RWPE2 (cell line): ENCODE data around the gene VPS13C.

Experiments used
- ATAC-seq: fragments of 200-7000 bp; cut with Tn5 transposase; 3 replicates; pipeline ENCODE4 v1.9.1; 2021; ENCODE audit warnings: low read depth
- DNase-seq: peaks from one replicate; pipeline ENCODE4 v3.0.0-alpha.2; 2020; ENCODE audit warnings: low spot score
- H3K27ac ChIP-seq: fragments of 450-650 bp; 2 replicates; pipeline ENCODE4 v1.5.1; 2017; ENCODE audit warnings: mild to moderate bottlenecking; ENCODE audit not compliant: poor library complexity, severe bottlenecking
- H3K27me3 ChIP-seq: fragments of 250-450 bp; sonication (Bioruptor Pico); 2 replicates; pipeline ENCODE4 v1.5.1; 2021; ENCODE audit warnings: mild to moderate bottlenecking, moderate library complexity; ENCODE audit not compliant: insufficient read depth, poor library complexity, severe bottlenecking
- H3K36me3 ChIP-seq: fragments of 250-450 bp; sonication (Bioruptor Pico); 2 replicates; pipeline ENCODE4 v1.5.1; 2020; ENCODE audit warnings: low read depth, mild to moderate bottlenecking, moderate library complexity
- H3K4me1 ChIP-seq: fragments of 250-450 bp; sonication (Bioruptor Pico); 2 replicates; pipeline ENCODE4 v1.5.1; 2021; ENCODE audit warnings: mild to moderate bottlenecking, moderate library complexity; ENCODE audit not compliant: insufficient read depth, poor library complexity, severe bottlenecking
- H3K4me3 ChIP-seq: fragments of 250-450 bp; sonication (Bioruptor Pico); 2 replicates; pipeline ENCODE4 v1.5.1; 2021; ENCODE audit warnings: mild to moderate bottlenecking, moderate library complexity; ENCODE audit not compliant: severe bottlenecking
- H3K9me3 ChIP-seq: fragments of 250-450 bp; sonication (Bioruptor Pico); 2 replicates; pipeline ENCODE4 v1.5.1; 2021; ENCODE audit warnings: mild to moderate bottlenecking, moderate library complexity; ENCODE audit not compliant: severe bottlenecking
- CTCF ChIP-seq: fragments of 450-650 bp; IDR thresholded peaks from one replicate; pipeline ENCODE4 v1.5.1; 2017; ENCODE audit warnings: mild to moderate bottlenecking, moderate library complexity; ENCODE audit not compliant: poor library complexity, severe bottlenecking

VPS13C gene

GRCh38 chr15:62057341-62057980, 2.8 kb downstream of the VPS13C start:
- TF ChIP-seq CTCF, result no peak
- Histone ChIP-seq H3K27ac (no peak overlapping the region), H3K4me1 (peaks cover 3% of the 10 kb centered on the region), H3K4me3 (no peak overlapping the region), H3K36me3 (peaks cover 5% of the 10 kb centered on the region; the same call in 1 of the 2 replicates), H3K9me3 (no peaks in the 10 kb centered on the region), H3K27me3 (no peaks in the 10 kb centered on the region)
- no peak for ATAC-seq
- no peak for DNase-seq

GRCh38 chr15:62054979-62055378, 5.3 kb downstream of the VPS13C start:
- Histone ChIP-seq H3K4me3 (no peak overlapping the region), H3K4me1 (peaks cover 6% of the 10 kb centered on the region)

GRCh38 chr15:62053439-62054085, 6.7 kb downstream of the VPS13C start:
- no peak overlapping the region for H3K27ac ChIP-seq

More at GRCh38 chr15:62054979-62055378, 5.3 kb downstream of the VPS13C start:
- DNase-seq (no peak), ATAC-seq (no peak)
- no peak for TF ChIP-seq CTCF
- Histone ChIP-seq H3K27ac (no peak overlapping the region), H3K36me3 (peaks cover 5% of the 10 kb centered on the region; the same call in 1 of the 2 replicates), H3K27me3 (no peaks in the 10 kb centered on the region), H3K9me3 (no peaks in the 10 kb centered on the region)

GRCh38 chr15:62052713-62053112, 7.5 kb downstream of the VPS13C start:
- Histone ChIP-seq H3K9me3 (no peaks in the 10 kb centered on the region), H3K27ac (no peak overlapping the region), H3K27me3 (no peaks in the 10 kb centered on the region), H3K4me1 (peaks cover 3% of the 10 kb centered on the region), H3K36me3 (peaks cover under 1% of the 10 kb centered on the region; the same call in 1 of the 2 replicates), H3K4me3 (no peak overlapping the region)
- DNase-seq, result no peak
- TF ChIP-seq CTCF, result no peak
- ATAC-seq, result no peak

More at GRCh38 chr15:62053439-62054085, 6.7 kb downstream of the VPS13C start:
- Histone ChIP-seq H3K9me3 (no peaks in the 10 kb centered on the region), H3K36me3 (peaks cover 5% of the 10 kb centered on the region; the same call in 1 of the 2 replicates), H3K4me3 (no peak overlapping the region), H3K4me1 (peaks cover 3% of the 10 kb centered on the region), H3K27me3 (no peaks in the 10 kb centered on the region)
- no peak for TF ChIP-seq CTCF
- ATAC-seq (no peak; the same call in 2 of the 3 replicates), DNase-seq (no peak)

GRCh38 chr15:62051166-62051565, 9.1 kb downstream of the VPS13C start:
- no peak for ATAC-seq
- Histone ChIP-seq H3K27me3 (no peaks in the 10 kb centered on the region), H3K9me3 (no peaks in the 10 kb centered on the region), H3K36me3 (no peaks in the 10 kb centered on the region), H3K27ac (no peak overlapping the region), H3K4me1 (peaks cover 3% of the 10 kb centered on the region), H3K4me3 (no peak overlapping the region)
- no peak for TF ChIP-seq CTCF
- no peak for DNase-seq
